HepG2 (cell line): Measurements from ENCODE around the gene ATP11A.

Source experiments
- DMAP1 ChIP-seq: IDR thresholded peaks from 2 replicates; pipeline ENCODE4 v1.6.1; 2016
- JUN ChIP-seq: sonication (generic); formaldehyde crosslinking; IDR thresholded peaks from 2 replicates; pipeline ENCODE4 v1.4.0; 2020; ENCODE audit warnings: mild to moderate bottlenecking, missing genetic modification reagents
- POLR2A ChIP-seq, 2 experiments: IDR thresholded peaks; 2 replicates each; pipeline ENCODE4 v1.6.1; 2011; ENCODE audit warnings: low read depth in 2 of 2, low read length in 2 of 2, mild to moderate bottlenecking in 1 of 2, moderate library complexity in 1 of 2; ENCODE audit not compliant: insufficient read depth in 1 of 2
- ZNF274 ChIP-seq: sonication (generic); formaldehyde crosslinking; IDR thresholded peaks from 2 replicates; pipeline ENCODE4 v1.5.1; 2020; ENCODE audit warnings: mild to moderate bottlenecking, missing genetic modification reagents
- ZNF567 ChIP-seq: sonication (generic); formaldehyde crosslinking; IDR thresholded peaks from 2 replicates; pipeline ENCODE4 v1.8.1; 2023; ENCODE audit warnings: mild to moderate bottlenecking, missing genetic modification reagents, borderline replicate concordance
- TF ChIP-seq, protein P1 (sequence below): sonication (generic); formaldehyde crosslinking; IDR thresholded peaks from 2 replicates; pipeline ENCODE4; 2020; ENCODE audit warnings: missing genetic modification reagents, mild to moderate bottlenecking, borderline replicate concordance
- TF ChIP-seq, protein P2 (sequence below): sonication (generic); formaldehyde crosslinking; IDR thresholded peaks from 2 replicates; pipeline ENCODE4 v1.5.0; 2020; ENCODE audit warnings: mild to moderate bottlenecking, missing genetic modification reagents, moderate library complexity

DNA sequence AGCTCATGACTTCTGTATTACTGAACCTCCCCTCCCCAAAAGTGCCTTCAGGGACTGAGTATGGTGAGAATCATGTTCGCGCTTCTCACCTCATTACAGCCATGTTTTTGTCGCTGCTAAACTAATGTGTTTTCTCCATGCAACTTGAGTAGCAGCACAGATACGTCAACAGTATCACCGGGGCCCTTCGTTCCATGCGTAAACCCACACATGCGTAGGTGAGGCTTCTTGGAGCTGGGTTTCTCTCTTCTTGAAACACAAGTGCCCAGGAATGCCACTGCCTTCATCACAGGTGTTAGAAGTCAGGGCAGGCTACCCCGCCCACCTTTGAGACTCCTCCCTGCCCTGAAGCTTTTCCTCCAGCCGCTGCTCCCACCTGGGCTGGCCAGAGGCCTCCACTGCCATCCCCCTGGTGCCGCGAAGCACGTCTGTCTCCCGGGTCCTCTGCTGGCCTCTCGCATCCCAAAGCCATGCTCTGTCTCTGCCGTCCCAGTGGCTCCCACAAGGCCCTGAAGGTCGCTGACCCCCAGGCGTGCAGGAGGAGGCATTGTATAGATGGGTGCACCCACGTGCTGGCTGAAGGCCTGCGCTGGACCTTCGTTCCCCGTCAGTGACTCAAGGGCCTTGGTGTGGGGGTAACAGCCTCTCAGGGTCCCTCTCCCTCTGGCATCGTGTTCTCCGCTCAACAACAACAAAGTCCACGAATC lies 143.9 kb downstream of the ATP11A start:
- TF ChIP-seq, protein P1, sequence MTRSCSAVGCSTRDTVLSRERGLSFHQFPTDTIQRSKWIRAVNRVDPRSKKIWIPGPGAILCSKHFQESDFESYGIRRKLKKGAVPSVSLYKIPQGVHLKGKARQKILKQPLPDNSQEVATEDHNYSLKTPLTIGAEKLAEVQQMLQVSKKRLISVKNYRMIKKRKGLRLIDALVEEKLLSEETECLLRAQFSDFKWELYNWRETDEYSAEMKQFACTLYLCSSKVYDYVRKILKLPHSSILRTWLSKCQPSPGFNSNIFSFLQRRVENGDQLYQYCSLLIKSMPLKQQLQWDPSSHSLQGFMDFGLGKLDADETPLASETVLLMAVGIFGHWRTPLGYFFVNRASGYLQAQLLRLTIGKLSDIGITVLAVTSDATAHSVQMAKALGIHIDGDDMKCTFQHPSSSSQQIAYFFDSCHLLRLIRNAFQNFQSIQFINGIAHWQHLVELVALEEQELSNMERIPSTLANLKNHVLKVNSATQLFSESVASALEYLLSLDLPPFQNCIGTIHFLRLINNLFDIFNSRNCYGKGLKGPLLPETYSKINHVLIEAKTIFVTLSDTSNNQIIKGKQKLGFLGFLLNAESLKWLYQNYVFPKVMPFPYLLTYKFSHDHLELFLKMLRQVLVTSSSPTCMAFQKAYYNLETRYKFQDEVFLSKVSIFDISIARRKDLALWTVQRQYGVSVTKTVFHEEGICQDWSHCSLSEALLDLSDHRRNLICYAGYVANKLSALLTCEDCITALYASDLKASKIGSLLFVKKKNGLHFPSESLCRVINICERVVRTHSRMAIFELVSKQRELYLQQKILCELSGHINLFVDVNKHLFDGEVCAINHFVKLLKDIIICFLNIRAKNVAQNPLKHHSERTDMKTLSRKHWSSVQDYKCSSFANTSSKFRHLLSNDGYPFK (CRISPR knock-in tag): no peak
- TF ChIP-seq ZNF274 (CRISPR knock-in tag): no peak
- TF ChIP-seq ZNF567: no peak
- no peak for TF ChIP-seq JUN
- TF ChIP-seq, protein P2, sequence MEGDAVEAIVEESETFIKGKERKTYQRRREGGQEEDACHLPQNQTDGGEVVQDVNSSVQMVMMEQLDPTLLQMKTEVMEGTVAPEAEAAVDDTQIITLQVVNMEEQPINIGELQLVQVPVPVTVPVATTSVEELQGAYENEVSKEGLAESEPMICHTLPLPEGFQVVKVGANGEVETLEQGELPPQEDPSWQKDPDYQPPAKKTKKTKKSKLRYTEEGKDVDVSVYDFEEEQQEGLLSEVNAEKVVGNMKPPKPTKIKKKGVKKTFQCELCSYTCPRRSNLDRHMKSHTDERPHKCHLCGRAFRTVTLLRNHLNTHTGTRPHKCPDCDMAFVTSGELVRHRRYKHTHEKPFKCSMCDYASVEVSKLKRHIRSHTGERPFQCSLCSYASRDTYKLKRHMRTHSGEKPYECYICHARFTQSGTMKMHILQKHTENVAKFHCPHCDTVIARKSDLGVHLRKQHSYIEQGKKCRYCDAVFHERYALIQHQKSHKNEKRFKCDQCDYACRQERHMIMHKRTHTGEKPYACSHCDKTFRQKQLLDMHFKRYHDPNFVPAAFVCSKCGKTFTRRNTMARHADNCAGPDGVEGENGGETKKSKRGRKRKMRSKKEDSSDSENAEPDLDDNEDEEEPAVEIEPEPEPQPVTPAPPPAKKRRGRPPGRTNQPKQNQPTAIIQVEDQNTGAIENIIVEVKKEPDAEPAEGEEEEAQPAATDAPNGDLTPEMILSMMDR (CRISPR knock-in tag): no peak
- TF ChIP-seq DMAP1: no peak
- no peak for TF ChIP-seq POLR2A (IDR thresholded peaks at IDR 0.05; ENCODE audit: insufficient read depth in 1 of 2, low read depth in 2 of 2, low read length in 2 of 2)
